Stimulated activated CD4-positive, alpha-beta T cell treated with anti-CD3 and anti-CD28 coated beads, Interleukin-12 subunit alpha, Interleukin-12 subunit beta, amount 100 ng/mL, for 48 hours (primary cell): Measurements from ENCODE around the gene GMPR2.
A peak's percentile ranks its signal among the peaks of the same experiment; 100 is the strongest.

Experiments
- DNase-seq, 3 donors: peaks; one replicate each; pipeline ENCODE4 v3.0.0-alpha.2; 2020; ENCODE audit warnings: low read depth in 2 of 3, low spot score in 1 of 3

The GMPR2 gene

DNA sequence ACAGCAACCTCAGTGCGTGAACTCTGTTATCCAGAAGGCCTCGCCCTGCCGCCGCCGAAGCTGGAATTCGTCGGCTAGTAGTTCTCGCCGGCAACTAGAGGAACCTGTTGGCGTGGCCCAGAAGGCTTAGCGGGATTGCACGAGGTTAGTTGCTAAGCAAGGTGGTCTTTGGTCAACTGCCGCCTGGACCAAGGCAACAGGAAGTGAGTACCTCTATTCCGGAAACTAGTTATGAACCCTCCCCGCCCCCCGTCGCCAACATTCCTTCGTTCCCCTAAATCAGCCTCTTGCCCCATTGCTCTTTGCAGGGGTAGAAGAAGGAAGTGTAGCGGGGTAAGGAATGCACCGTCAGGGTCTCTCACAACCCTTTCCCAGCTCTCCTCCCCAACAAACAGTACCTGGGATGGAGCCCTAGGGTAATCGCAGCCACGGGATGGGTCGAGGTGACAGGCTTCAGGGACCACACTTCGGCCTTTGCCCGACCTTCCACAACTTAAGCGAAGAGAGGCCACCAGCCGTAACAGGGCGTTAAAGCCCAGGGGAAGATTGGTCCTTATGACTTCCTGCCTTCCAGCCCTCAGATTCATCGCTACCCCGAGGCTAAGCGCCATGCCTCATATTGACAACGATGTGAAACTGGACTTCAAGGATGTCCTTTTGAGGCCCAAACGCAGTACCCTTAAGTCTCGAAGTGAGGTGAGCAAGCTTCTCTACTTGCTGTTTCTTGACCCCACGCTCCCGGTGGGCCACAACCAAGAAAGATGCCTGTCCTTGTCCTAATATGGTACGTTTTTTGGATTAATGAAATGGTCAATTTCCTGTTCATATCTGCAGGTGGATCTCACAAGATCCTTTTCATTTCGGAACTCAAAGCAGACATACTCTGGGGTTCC, at the start of gene GMPR2:
Gene GMPR2, plus strand, starts transcription at position 285 of the 893 bp plus-strand sequence. Its CDS starts 325 bp downstream, at position 610.
- DNase-seq, result no peak

DNA sequence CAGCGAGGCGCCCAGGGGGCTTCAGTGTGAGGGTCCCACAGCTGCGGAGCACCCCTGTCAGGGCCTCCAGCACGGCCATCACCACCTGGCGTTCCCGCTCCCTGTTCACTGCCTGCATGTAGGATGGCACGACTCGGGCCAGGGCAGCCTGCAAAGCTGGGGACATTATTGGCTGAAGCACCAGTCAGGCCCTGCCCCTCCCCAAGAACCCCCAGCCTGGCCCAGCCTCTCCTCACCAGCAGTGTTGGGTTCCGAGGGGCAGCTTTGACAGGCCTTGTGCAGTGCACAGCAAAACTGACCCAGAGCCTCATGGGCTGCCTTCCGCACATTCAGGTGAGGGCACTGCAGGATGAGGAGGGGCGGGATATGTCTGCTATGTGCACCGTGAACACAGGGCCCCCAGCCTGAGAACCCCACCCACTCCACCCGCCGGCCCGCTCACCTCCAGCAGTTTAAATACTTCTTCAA, 49.7 kb upstream of the GMPR2 start:
- no peak for DNase-seq

DNA sequence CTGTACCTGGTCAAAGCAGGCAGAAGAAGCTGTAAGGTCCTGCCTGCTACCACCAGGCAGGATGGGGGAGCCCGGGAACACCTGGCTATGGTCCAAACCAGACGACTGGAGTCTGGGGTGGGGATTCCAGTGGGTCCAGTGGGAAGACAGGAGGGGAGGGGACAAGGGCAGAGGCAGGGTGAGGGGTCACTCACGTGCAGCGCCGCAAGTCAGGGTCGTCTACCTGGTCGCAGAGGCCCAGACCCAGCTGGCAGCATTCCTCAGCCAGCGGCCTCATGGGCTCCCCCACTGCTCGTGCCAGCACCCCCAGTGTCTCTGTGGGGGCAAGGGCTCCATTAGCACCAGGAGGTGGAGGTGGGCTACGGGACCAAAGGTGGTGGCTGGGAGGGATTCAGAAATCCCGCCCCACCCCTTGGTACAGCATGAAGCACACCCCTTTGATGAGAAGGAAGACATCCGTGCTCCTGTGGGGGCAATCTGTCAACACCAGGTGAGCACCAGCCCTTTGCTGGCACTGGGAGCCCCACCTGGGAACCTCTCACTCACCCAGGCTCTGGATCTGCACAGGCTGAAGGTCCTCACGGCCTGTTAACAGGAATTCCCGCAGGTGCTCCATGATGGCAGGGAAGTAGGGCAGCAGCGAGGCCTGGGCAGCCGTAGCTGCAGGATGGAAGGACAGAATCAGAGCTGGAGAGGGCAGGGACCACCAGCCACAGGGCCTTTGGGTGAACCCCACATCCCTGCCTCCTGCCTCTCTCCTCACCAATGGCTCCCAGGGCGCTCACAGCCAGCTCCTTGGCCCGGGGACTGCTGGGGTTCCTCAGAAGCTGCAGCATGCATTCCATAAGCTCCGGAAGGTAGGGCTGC, 48.4 kb upstream of the GMPR2 start:
- DNase-seq, result no peak

DNA sequence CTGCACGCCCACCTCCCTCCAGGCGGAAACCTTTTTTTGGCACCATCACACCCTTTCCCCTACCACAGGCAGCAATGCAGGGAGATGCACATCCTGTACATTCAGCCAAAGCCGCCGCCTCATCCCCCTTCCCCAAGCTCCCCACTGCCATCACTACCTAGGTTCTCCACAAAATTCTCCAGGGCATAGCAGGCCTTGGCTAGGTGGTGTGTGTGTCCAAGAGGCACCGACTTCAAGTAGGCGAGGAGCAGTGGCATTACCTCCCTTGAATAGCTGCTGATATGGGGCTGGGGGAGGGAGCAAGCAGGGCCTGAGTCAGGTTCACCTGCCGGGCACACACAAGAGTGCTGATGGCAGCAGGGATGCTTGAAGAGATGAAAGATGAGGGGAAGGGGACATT, 47.7 kb upstream of the GMPR2 start:
- DNase-seq, result no peak

DNA sequence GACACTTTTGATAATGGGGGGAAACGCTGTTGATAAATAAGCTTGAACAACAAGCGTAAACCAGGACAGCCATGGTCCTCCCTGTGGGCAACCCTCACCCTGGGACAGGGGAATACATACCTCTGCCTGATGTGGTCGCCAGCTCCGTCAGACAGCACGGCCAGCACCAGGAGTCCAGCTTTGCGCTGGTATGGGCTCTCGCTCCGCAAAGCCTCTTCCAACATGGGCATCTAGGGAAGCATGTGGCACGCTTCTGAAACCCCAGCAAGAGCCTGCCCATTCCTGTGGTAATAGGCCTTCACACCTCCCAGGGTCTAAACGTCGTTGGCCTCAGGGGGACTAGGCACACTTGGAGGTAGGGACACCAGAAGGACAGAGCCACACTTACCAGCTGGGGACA, 47.0 kb upstream of the GMPR2 start:
- DNase-seq, result no peak

DNA sequence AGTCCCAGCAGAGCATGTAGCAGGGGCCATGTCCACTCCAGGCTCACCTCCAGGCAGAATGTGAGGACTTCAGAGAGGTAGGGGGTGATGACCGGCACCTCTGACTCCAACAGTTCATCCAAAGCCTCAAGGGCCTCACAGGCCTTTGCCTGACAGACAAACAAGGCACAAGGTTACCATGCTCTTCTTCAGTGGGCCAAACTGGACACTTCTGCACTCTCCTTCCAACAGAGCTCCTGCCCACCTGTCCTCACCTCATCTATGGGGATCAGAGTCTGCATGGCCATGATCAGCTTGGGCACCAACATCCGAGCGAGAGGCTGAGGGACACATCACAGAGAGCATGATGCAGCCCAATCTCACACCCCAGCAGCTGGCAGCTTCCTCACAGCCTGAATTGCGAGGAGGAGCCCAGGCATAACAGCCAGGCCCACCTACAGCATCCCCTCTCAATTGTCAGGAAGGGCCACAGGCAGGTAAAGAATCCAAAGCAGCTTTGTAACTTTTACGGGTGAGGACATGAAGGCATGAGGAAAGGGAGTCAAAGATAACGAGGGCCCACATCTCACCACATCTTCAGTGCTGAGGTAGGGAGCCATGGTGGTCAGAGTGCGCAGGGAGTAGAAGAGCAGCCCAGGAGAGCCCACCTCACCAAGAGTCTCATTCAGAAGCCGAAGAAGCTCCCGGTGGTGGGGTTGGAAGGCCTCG, 45.7 kb upstream of the GMPR2 start:
- no peak for DNase-seq

DNA sequence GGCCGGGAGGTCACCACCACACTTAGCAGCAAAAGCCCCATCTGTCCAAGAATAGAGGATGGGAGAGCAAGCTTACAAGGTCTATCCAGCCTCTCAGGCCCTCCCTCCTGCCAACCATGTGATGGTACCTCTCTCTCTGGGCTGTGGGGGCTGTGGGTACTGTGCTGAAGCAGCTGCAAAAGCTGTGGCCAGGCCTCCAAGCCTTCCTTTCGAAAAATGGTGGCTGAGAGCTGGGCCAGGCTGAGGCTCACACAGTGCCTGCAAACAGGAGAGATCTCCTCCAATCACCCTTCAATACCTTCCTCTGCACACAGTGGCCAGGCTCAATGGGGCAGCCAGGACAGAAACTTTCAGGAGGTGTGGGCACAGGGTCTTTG, 45.2 kb upstream of the GMPR2 start:
- DNase-seq, result no peak

DNA sequence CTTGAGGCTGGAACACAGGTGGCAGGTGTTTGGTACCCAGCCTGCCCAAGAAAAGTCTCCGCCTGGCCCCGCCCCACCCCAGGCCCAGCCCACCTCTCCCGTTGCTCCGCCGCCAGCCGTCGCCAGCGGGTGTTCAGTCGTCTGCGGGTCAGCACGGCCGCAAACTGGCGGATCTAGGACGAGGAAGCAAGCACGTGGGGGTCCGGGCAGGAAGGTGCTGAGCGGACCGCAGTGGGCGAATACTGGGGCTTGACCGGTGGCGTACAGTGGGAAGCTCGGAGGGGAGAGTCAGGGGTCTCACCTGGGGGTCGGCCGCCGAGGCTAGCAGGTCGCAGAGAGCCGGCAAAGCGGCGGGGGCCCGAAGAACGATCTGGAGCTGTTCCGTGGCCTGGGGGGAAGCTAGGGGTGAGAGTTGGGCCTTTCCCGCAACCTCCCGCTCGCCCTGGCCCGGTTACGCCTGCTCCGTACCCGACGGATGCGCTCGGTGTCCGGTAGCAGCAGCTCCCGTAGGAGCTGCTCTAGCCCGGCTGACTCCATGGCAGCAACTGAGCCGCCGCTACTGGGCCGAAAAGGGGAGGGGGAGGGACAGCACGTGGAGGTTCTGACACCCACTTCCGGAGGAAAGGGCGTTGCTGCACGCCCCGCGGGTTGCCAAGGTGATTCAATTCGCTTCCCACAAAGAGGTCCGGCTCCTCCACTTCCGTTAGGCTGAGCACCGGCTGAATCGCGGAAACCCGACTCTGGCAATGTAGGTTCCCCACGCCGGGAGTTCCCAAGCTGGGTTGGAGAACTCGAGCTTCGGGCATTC, 44.3 kb upstream of the GMPR2 start, which contains the start of gene IPO4:
Gene IPO4, minus strand, starts transcription at position 566 of the 808 bp plus-strand sequence. Its CDS starts 29 bp downstream, at position 537.
- DNase-seq, result peak; percentile 91 to 94 (median 92)

DNA sequence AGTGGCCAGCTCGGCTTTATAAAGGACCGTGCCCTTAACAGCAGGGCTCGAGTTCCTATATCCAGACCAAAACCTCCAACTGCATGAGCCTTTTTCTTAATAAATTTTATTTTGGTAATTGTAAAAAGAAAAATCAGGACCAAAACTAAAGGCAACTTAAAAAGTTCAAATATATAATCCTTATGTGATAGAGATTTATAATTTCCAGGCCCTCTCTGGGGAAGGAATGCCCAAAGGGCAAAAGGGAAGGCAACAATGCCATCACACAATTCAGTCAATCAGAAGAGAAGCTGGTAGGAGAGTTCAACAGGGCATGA, 43.7 kb upstream of the GMPR2 start:
- no peak for DNase-seq

DNA sequence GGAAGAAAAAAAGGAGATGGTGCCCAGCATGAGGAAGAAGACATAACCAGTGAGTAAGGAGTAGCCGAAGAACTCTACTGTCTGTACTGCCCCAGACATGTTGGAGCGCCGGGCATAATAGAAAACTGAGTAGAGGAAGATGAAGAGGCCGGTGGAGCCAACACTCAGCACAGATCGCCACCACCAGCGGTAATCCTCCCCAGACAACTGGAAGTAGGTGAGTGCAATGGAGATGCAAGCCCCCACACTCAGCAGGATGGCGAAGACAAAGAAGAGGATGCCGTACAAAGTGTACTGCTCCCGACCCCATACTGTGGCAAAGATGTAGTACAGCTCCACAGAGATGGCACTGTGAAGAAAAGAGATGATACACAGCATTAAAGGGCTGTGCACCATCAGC, 43.3 kb upstream of the GMPR2 start:
- no peak for DNase-seq

DNA sequence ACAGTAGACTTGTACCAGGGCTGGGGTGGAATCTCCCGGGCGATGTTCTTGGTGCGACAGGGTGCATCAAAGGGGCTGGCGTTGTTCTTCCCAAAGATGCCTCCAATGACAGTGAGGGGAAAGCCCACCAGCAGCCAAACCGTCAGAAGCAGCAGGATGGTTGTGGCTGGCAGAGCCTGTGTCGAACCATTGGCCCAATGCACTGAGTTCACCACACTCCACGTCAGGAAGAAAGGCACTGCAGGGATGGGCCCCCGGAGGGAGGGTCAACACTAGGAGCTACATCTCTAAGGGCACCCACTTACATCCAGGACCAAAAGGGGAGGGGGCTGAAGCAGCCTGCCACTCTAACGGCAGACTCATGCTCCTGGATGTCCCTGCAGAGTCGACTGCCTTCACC, 42.3 kb upstream of the GMPR2 start:
- no peak for DNase-seq

DNA sequence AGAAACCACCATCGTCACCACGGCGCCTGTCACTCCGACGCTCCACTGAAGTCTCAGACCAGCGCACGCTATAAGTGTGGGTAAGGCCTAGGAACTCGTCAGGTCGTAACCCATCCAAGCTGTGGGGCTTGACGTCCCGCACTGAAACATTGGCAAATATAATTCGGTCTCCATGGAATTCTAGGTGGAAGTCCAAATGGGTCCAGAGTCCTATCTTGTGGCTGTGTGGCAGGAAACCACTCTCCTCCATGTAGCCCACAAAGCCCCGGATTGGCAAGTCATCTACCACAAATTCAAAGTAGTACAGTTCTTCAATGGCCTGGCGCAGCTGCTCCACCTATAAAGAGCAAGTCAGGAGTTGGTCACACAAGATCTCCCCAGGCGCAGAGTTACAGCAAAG, 39.8 kb upstream of the GMPR2 start:
- DNase-seq, result no peak

DNA sequence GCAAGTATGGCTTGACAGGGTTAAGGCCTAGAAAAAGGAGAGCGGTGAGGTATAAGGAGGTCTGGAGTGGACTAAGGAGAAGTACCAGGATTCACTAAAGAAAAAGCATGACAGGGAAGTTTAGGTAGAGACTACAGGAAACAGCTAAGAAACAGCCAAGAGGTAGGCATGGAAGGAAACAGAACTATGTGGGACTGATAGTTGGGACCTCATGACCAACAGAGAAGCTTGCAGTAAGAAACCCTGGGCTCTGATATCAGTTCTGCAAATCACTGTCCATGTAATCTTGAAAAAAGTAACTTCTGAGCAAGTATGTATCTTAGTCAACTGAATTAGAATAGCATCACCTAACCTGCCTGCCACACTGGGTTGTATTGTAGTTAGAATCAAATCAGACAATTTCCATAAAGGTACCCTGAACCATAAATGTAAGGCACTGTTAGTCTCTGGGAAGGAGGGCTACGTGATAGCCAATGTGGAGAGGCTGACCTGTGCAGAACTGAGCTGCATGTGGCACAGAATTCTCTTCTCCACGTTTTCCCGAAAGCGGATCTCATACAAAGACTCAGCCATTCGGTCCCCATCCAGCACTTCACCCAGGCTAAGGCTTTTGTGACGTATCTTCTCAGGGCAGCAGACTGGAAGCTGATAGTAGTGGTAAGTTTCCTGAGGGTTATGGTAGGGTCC, 38.4 kb upstream of the GMPR2 start:
- DNase-seq, result no peak

DNA sequence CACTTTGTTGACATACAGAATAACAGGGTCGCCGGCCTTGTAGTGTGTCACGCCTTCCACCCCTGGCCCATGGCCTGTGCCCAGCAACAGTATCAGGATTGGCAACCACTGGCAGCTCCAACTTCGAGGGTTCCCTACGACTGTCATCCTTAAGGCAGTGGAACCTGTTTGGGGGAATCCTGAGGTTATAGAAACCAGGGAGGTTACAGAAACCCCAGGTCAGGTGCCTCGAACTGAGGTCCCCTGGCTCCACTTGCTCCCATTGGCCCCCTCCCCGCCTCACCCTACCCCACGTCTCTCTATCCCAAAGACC, 37.9 kb upstream of the GMPR2 start:
- no peak for DNase-seq

DNA sequence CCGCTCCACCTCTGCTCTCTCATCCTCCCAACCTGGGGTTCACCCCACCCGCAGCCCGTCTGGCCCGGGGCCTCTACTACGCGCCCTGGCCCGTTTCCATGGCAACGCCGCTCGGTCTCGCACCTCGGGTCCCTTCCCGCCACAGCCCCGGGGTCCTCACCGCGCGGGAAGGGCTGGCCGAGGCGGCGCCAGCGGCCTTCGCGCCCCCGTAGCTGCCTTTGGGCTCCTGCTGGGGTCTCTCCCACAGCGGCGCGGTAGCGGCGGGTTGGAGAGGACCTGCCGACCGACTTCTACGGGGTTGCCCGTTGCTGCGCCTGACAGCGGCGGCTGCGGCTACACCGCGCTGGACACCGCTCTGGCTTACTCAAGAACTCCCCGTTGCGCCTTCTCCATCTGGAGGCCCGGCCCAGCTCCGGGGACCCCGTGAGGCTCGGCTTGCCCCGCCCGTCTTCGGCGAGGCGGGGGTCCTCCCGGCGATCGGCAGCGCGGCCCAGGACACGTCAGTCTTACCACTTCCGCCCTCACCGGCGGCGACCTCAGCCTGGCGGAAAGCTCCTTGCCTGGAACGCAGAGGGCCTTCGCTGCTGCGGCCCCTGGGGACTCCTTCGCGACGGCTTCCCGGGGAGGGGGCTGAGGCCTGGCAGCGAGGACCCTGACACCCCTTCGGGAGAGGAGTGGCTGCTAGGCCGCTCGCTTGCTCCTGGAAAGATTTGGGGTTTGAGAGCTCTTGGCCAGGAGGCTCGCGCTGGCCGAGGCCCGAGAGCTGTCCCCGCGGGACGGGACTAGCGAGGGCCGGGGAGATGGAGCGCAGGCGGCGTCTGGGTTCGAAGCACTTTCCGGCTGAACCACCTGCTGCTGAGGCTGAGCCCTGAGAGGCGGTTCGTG, 37.3 kb upstream of the GMPR2 start, which contains the start of gene TM9SF1:
Gene TM9SF1, minus strand, starts transcription at position 256 of the 885 bp plus-strand sequence. CDS start 422 bp downstream, outside the sequence.
- DNase-seq, result peak; percentile 72 to 82 (median 79)

DNA sequence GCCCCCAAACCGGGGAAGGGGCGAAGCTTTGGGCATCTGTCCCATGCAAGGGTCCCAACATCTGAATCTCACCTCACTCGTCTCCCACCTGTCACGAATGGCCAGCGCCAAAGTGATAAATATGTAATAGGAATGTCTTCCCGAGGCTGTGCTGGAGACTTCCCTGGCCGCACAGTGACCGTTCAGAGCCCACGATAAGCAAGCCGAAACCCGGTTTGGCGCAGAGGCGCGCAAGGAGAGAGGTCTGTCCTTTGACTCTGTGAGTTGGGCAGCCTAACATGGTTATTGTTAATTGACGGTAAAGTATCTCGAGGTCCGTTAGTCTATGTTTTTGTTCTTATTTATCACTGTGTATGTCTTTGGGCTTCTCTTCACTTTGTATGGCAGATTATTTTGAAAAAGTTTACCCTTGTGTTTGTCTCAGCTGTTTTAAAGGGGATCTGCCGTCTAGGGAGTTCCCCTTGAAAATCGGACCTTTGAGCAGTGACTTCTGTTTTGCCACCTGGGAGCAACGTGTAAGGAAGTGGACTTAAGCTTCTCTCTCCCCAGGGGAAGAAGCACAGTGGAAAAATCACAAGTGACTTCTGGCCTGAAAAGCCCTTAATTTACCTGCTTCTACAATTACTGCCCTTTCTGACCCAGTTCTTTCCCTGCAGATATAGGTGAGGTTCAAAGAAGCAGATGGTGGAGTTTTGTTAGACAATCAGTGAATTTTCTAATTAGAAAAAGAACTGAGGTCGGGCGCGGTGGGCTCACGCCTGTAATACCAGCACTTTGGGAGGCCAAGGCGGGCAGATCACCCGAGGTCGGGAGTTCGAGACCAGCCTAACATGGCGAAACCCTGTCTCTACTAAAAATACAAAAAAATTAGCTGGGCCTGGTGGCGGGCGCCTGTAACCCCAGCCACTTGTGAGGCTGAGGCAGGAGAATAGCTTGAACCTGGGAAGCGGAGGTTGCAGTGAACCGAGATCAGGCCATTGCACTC, 36.4 kb upstream of the GMPR2 start:
- no peak for DNase-seq

DNA sequence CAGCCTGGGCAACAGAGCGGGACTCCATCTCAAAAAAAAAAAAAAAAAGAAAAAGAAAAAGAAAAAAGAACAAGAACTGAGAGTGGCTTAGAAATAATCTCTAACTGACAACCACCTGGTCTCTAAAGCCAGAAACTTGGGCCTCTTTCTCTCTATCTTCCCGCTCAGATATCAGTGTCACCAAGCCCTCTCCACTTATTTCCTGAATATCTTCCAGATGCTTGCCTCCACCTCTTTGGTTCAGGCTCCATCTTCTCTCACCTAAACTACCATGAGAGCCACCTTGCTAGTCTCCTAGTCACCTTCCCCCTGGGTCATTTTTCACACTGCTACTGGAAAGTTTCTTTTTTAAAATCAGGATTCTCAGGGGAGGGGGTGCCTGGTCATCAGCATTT, 35.7 kb upstream of the GMPR2 start:
- DNase-seq, result no peak
